ENCODE results near the gene DBF4.
"Not testable (repeated sequence)": the region's sequence is repeated elsewhere in the genome, so short reads cannot be mapped to it uniquely, and the experiment has no call there.

DBF4 gene, protein sequence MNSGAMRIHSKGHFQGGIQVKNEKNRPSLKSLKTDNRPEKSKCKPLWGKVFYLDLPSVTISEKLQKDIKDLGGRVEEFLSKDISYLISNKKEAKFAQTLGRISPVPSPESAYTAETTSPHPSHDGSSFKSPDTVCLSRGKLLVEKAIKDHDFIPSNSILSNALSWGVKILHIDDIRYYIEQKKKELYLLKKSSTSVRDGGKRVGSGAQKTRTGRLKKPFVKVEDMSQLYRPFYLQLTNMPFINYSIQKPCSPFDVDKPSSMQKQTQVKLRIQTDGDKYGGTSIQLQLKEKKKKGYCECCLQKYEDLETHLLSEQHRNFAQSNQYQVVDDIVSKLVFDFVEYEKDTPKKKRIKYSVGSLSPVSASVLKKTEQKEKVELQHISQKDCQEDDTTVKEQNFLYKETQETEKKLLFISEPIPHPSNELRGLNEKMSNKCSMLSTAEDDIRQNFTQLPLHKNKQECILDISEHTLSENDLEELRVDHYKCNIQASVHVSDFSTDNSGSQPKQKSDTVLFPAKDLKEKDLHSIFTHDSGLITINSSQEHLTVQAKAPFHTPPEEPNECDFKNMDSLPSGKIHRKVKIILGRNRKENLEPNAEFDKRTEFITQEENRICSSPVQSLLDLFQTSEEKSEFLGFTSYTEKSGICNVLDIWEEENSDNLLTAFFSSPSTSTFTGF

GRCh38 chr7:87876040-87876868 is at the start of gene DBF4, which contains the start of gene SLC25A40:
Gene DBF4, plus strand, starts transcription at chr7:87876493. Its CDS starts 240 bp downstream, at chr7:87876733.
Gene SLC25A40, minus strand, starts transcription at chr7:87876360. Its CDS starts 17,633 bp downstream, at chr7:87858727.
- H3K27me3 Mint-ChIP-seq: no peaks in the 10 kb centered on the region
- peaks cover 41% of the 10 kb centered on the region for H3K4me1 Mint-ChIP-seq (ENCODE audit: low read depth)
- intact Hi-C loops (cut with micrococcal nuclease): loop anchor here (2.0 to 5.0 kb wide), 3 partner anchors 341 to 724 kb away; partner anchors contain the start of genes CROT and DMTF1
- peaks cover 38% of the 10 kb centered on the region for H3K36me3 Mint-ChIP-seq (ENCODE audit: low read depth)
- H3K9me3 Mint-ChIP-seq: no peaks in the 10 kb centered on the region
- H3K27ac Mint-ChIP-seq: peak within 1 kb of the TSS; percentile 100
- peak within 1 kb of the TSS; percentile 96 for H3K4me3 Mint-ChIP-seq

GRCh38 chr7:87828383-87828782 is 47.9 kb upstream of the DBF4 start:
- H3K4me3 Mint-ChIP-seq; intact Hi-C loops (cut with micrococcal nuclease); H3K27ac Mint-ChIP-seq; H3K27me3 Mint-ChIP-seq; H3K4me1 Mint-ChIP-seq (ENCODE audit: low read depth): not testable (repeated sequence)
- Mint-ChIP-seq H3K36me3 (ENCODE audit: low read depth) (peaks cover 24% of the 10 kb centered on the region), H3K9me3 (peaks cover 49% of the 10 kb centered on the region)

- intact Hi-C loops (cut with micrococcal nuclease): no loop called here
- H3K4me1 Mint-ChIP-seq (ENCODE audit: low read depth): no peaks in the 10 kb centered on the region
- no peak overlapping the region for H3K4me3 Mint-ChIP-seq
Measured at GRCh38 chr7:87831097-87831496, 45.2 kb upstream of the DBF4 start.

DNA sequence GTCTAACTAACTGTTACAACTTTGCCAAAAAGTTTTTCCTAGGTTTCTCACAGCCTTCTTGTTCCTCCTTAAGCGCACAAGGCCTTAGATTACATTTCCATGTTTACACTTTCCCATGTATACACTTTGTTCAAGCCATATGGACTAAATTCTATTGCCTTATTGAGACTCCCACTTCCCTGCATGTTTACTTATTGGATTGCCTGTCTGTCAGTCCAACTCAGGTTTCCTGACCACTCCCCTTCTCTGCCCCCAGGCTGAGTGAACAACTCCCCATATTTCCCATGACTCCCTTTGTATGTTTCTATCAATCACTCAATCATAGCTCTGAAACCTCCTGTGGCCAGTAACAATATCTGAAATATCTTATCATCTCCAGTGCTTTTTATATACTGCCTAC is 43.2 kb upstream of the DBF4 start:
- Mint-ChIP-seq H3K27me3 (no peaks in the 10 kb centered on the region), H3K36me3 (ENCODE audit: low read depth) (peaks cover 28% of the 10 kb centered on the region), H3K4me1 (ENCODE audit: low read depth) (no peaks in the 10 kb centered on the region), H3K27ac (no peak overlapping the region), H3K9me3 (peaks cover 10% of the 10 kb centered on the region), H3K4me3 (no peak overlapping the region)
- intact Hi-C loops (cut with micrococcal nuclease): no loop called here

More at GRCh38 chr7:87831097-87831496, 45.2 kb upstream of the DBF4 start:
- peaks cover 33% of the 10 kb centered on the region for H3K36me3 Mint-ChIP-seq (ENCODE audit: low read depth)
- no peaks in the 10 kb centered on the region for H3K27me3 Mint-ChIP-seq
- no peak overlapping the region for H3K27ac Mint-ChIP-seq
- H3K9me3 Mint-ChIP-seq: peaks cover 27% of the 10 kb centered on the region

DNA sequence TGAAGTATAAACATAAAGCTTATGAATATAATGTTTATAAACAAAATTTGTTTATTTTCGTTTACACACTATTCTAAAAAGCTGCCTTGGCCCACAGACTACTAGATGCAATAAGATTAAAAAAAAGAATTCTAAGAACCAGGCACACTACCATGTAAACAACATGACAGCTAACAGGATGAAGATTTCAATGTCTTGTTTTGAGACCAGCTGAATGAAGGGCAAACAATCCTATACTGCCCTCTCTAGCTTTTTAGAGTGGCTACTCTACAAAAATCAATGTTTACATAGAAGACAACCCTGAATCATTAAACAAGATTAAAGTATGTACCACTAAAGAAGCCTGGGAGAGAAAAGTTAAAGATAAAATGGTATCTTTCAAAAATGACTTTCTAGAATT is 38.7 kb upstream of the DBF4 start:
- Mint-ChIP-seq H3K4me1 (ENCODE audit: low read depth) (no peaks in the 10 kb centered on the region), H3K9me3 (no peaks in the 10 kb centered on the region), H3K27ac (no peak overlapping the region), H3K27me3 (no peaks in the 10 kb centered on the region), H3K36me3 (ENCODE audit: low read depth) (peaks cover 33% of the 10 kb centered on the region), H3K4me3 (no peak overlapping the region)
- intact Hi-C loops (cut with micrococcal nuclease): no loop called here

DNA sequence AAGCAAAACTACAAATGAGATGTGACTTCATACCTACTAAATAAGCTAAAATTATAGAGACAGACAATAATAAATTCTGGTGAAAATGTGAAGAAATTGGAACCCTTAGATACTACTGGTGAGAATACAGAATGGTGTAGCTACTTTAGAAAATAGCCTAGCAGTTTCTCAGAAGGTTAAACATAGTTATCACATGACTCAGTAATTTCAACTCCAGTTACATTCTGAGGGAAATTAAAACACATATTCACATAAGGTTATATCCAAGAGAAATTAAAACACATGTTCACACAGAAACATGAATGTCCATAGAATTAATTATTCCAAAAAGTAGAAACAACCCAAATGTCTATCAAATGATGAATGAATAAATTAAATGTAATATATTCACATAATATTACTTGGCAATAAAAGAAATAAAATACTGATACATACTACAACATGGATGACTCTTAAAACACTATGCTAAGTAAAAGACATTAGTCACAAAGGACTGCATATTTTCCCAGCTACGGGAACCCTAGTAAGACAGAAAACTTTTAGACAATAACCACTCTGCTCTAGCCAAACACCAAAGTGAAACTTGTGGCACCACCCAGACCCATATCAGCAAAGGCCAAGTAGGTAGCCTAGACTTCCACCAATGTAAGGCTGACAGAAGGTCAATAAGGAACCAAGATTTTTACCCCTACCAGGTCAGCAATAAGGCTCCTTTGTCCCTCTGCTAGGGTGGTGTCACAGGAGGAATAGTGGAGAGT is 25.3 kb upstream of the DBF4 start:
- Mint-ChIP-seq H3K9me3 (no peaks in the 10 kb centered on the region), H3K4me3 (no peak overlapping the region), H3K36me3 (ENCODE audit: low read depth) (peaks cover 67% of the 10 kb centered on the region), H3K27ac (peak overlapping the region; percentile 20), H3K4me1 (ENCODE audit: low read depth) (peaks cover 32% of the 10 kb centered on the region), H3K27me3 (no peaks in the 10 kb centered on the region)
- intact Hi-C loops (cut with micrococcal nuclease): no loop called here

- intact Hi-C loops (cut with micrococcal nuclease): no loop called here
- H3K36me3 Mint-ChIP-seq (ENCODE audit: low read depth): peaks cover 62% of the 10 kb centered on the region
- H3K4me3 Mint-ChIP-seq: no peak overlapping the region
- peaks cover 32% of the 10 kb centered on the region for H3K4me1 Mint-ChIP-seq (ENCODE audit: low read depth)
- H3K9me3 Mint-ChIP-seq: no peaks in the 10 kb centered on the region
- H3K27ac Mint-ChIP-seq: peak overlapping the region; percentile 69
- no peaks in the 10 kb centered on the region for H3K27me3 Mint-ChIP-seq
Measured at GRCh38 chr7:87852306-87852705, 24.0 kb upstream of the DBF4 start.

- intact Hi-C loops (cut with micrococcal nuclease): no loop called here
- Mint-ChIP-seq H3K27ac (no peak overlapping the region), H3K4me3 (no peak overlapping the region), H3K27me3 (no peaks in the 10 kb centered on the region), H3K36me3 (ENCODE audit: low read depth) (peaks cover 69% of the 10 kb centered on the region), H3K9me3 (peaks cover 7% of the 10 kb centered on the region), H3K4me1 (ENCODE audit: low read depth) (peaks cover 37% of the 10 kb centered on the region)
Measured at GRCh38 chr7:87853237-87853864, 22.9 kb upstream of the DBF4 start.

- peaks cover 35% of the 10 kb centered on the region for H3K4me1 Mint-ChIP-seq (ENCODE audit: low read depth)
- H3K36me3 Mint-ChIP-seq (ENCODE audit: low read depth): peaks cover 66% of the 10 kb centered on the region
- peaks cover 13% of the 10 kb centered on the region for H3K9me3 Mint-ChIP-seq
- intact Hi-C loops (cut with micrococcal nuclease): no loop called here
- no peaks in the 10 kb centered on the region for H3K27me3 Mint-ChIP-seq
- H3K27ac Mint-ChIP-seq: peak overlapping the region; percentile 43
- no peak overlapping the region for H3K4me3 Mint-ChIP-seq
Measured at GRCh38 chr7:87858417-87859100, 17.7 kb upstream of the DBF4 start.

- Mint-ChIP-seq H3K9me3 (peaks cover 49% of the 10 kb centered on the region), H3K27me3 (no peaks in the 10 kb centered on the region), H3K4me1 (ENCODE audit: low read depth) (peaks cover 50% of the 10 kb centered on the region), H3K4me3 (no peak overlapping the region), H3K36me3 (ENCODE audit: low read depth) (peaks cover 82% of the 10 kb centered on the region), H3K27ac (no peak overlapping the region)
- intact Hi-C loops (cut with micrococcal nuclease): no loop called here
Measured at GRCh38 chr7:87866089-87866488, 10.2 kb upstream of the DBF4 start.

DNA sequence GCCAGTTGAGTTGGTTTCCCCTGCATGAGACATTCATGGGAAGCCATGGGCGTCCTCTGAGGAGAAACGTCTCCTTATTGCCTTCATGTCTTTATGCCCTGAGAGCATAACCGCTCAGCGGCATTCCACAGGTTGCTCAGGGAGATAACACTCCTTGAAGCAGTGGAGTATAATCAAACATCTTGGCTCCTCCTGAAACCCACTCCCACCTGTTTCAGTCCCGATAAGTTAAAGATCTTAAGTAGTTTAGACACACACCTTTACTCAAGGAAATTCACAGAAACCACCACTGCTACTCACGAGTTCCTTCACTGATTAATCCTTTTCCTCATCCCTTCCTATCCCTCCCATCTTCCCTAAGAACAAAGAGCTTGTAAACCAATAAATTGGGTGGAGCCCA is 9.8 kb upstream of the DBF4 start:
- intact Hi-C loops (cut with micrococcal nuclease); H3K27me3 Mint-ChIP-seq; H3K4me3 Mint-ChIP-seq; H3K27ac Mint-ChIP-seq: not testable (repeated sequence)
- H3K36me3 Mint-ChIP-seq (ENCODE audit: low read depth): peaks cover 87% of the 10 kb centered on the region
- peaks cover 52% of the 10 kb centered on the region for H3K4me1 Mint-ChIP-seq (ENCODE audit: low read depth)
- peaks cover 51% of the 10 kb centered on the region for H3K9me3 Mint-ChIP-seq

DNA sequence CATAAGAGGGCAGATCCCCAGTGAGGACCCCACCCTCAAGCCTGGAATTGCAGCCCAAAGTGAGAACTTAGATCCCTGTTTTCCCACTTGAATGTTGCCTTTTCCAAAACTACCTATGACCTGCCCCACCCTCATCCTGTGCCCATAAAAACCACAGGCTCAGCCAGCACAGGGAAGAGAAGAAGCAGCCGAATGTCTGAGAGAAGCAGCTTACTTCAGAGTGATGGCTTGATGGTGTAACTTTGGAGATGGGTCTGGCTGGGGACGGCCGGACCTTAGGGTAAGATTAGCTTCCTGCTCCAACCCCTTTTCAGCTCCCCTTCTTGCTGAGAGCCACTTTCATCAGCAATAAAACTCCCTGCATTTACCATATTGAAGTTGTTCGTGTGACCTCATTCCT is 5.8 kb upstream of the DBF4 start:
- H3K9me3 Mint-ChIP-seq: peaks cover 42% of the 10 kb centered on the region
- H3K27me3 Mint-ChIP-seq: no peaks in the 10 kb centered on the region
- intact Hi-C loops (cut with micrococcal nuclease): loop anchor here (5.0 kb wide), 1 partner anchor 653 kb away; the partner anchor contains the start of gene TMEM243
- H3K36me3 Mint-ChIP-seq (ENCODE audit: low read depth): peaks cover 67% of the 10 kb centered on the region
- no peak overlapping the region for H3K4me3 Mint-ChIP-seq
- H3K27ac Mint-ChIP-seq: no peak overlapping the region
- H3K4me1 Mint-ChIP-seq (ENCODE audit: low read depth): peaks cover 65% of the 10 kb centered on the region

Data from dendritic cell treated with granulocyte-macrophage colony-stimulating factor and Interleukin-4, amounts not matched to agents 40 ng/mL and 50 ng/mL, for 4 days (primary cell).